Gastrocnemius medialis (tissue), 4 donors: Measurements from ENCODE around the gene SNTG2.

Experiments used
- POLR2A ChIP-seq, 2 donors: fragments of 450-650 bp; IDR thresholded peaks; one replicate each; pipeline ENCODE4 v1.6.1; 2017; ENCODE audit warnings: antibody characterized with exemption in 2 of 2, mild to moderate bottlenecking in 2 of 2, moderate library complexity in 2 of 2
- TF ChIP-seq, protein P1 (sequence below), 5 experiments: fragments of 450-650 bp in 3 of 5; fragments of 200-600 bp in 2 of 5; sonication (generic) in 2 of 5; IDR thresholded peaks in 4 of 5; conservative IDR thresholded peaks in 1 of 5; 1 replicate in 4 of 5; 2 replicates in 1 of 5; pipeline ENCODE4 v1.5.1; 2016 to 2019; ENCODE audit warnings: antibody characterized with exemption in 5 of 5, mild to moderate bottlenecking in 3 of 5, moderate library complexity in 3 of 5

DNA sequence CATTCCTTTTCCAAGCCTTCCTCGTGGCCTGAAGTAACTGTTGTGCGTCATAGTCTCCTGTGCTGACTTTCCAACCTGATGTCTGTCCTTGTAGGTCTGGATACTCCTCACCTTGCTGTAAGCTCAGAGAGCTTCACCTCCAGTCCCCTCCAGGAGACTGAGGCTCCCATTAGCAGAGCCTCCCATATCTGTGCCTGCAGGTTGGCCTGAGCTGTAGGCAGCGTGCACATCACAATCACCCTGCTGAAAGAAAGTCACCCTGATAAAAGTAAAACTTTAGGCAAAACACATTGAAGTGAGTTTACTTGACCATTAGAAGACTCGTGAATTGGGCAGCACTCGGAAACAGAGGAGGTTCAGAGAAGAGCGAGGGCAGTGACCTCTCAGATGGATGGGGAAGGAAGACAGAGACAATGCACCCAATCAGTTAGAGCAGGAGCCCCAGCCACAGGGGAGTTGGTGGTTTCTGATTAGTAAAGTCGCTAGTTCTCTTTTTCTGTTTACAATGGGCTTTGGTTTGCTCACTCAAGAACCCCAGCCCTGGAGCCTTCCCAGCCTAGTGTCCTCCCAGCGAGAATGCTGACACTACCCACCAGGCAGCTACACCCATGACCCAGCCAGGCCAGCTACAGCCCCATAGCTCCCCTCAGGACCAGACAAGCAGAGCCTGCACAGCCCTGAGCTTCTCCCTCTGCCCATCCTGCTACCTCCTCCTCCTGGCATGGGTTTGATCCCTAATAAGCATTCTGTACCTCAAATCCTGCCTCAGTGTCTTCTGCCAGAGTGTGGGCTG lies 450.5 kb downstream of the SNTG2 start:
- no peak for TF ChIP-seq POLR2A (IDR thresholded peaks at IDR 0.05)
- TF ChIP-seq, protein P1, sequence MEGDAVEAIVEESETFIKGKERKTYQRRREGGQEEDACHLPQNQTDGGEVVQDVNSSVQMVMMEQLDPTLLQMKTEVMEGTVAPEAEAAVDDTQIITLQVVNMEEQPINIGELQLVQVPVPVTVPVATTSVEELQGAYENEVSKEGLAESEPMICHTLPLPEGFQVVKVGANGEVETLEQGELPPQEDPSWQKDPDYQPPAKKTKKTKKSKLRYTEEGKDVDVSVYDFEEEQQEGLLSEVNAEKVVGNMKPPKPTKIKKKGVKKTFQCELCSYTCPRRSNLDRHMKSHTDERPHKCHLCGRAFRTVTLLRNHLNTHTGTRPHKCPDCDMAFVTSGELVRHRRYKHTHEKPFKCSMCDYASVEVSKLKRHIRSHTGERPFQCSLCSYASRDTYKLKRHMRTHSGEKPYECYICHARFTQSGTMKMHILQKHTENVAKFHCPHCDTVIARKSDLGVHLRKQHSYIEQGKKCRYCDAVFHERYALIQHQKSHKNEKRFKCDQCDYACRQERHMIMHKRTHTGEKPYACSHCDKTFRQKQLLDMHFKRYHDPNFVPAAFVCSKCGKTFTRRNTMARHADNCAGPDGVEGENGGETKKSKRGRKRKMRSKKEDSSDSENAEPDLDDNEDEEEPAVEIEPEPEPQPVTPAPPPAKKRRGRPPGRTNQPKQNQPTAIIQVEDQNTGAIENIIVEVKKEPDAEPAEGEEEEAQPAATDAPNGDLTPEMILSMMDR (IDR thresholded peaks at IDR 0.05 in 4 of 5, conservative IDR thresholded peaks at IDR 0.05 in 1 of 5): no peak
